ENCODE data around the gene ZC3H7A.

DNA sequence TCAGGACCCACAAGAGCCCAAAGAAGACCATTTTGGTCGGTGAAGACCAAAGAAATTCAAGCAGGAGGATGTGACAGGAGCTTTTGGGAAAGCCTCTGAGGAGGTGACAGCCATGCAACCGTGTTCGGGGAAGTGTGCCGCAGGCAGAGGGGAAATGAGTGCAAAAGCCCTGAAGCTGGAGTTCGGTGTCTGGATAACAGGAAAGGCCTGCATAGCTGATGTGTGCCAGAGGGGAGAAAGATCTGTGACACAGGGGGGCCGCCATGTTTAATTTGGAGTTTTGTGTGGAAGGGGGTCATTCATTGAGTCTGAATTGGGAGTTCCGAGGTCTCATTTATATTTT, 870 bp upstream of the ZC3H7A start:
- TF ChIP-seq CTCF (IDR thresholded peaks at IDR 0.05; ENCODE audit: control extremely low read depth in 1 of 3, insufficient read depth in 1 of 3, low read depth in 1 of 3, low read length in 3 of 3) (no peak), SP4 (IDR thresholded peaks at IDR 0.05; ENCODE audit: low read length) (no peak), EZH2 (IDR thresholded peaks at IDR 0.05; ENCODE audit: low read depth, low read length, severe bottlenecking) (no peak), JUND (IDR thresholded peaks at IDR 0.05; ENCODE audit: low read length) (no peak), CHD1 (IDR thresholded peaks at IDR 0.05; ENCODE audit: low read depth, low read length) (no peak), CBX8 (IDR thresholded peaks at IDR 0.05; ENCODE audit: borderline replicate concordance, low read depth, low read length) (no peak), POLR2AphosphoS5 (IDR thresholded peaks at IDR 0.05; ENCODE audit: low read depth, low read length) (no peak), E2F6 (IDR thresholded peaks at IDR 0.05) (no peak), SAP30 (IDR thresholded peaks at IDR 0.05; ENCODE audit: insufficient read depth, insufficient replicate concordance, low read length) (no peak), PHF8 (conservative IDR thresholded peaks at IDR 0.05; ENCODE audit: low read depth, low read length) (no peak), FOSL1 (IDR thresholded peaks at IDR 0.05; ENCODE audit: insufficient read depth, low read depth, low read length) (no peak)
- TF ChIP-seq, protein P1, sequence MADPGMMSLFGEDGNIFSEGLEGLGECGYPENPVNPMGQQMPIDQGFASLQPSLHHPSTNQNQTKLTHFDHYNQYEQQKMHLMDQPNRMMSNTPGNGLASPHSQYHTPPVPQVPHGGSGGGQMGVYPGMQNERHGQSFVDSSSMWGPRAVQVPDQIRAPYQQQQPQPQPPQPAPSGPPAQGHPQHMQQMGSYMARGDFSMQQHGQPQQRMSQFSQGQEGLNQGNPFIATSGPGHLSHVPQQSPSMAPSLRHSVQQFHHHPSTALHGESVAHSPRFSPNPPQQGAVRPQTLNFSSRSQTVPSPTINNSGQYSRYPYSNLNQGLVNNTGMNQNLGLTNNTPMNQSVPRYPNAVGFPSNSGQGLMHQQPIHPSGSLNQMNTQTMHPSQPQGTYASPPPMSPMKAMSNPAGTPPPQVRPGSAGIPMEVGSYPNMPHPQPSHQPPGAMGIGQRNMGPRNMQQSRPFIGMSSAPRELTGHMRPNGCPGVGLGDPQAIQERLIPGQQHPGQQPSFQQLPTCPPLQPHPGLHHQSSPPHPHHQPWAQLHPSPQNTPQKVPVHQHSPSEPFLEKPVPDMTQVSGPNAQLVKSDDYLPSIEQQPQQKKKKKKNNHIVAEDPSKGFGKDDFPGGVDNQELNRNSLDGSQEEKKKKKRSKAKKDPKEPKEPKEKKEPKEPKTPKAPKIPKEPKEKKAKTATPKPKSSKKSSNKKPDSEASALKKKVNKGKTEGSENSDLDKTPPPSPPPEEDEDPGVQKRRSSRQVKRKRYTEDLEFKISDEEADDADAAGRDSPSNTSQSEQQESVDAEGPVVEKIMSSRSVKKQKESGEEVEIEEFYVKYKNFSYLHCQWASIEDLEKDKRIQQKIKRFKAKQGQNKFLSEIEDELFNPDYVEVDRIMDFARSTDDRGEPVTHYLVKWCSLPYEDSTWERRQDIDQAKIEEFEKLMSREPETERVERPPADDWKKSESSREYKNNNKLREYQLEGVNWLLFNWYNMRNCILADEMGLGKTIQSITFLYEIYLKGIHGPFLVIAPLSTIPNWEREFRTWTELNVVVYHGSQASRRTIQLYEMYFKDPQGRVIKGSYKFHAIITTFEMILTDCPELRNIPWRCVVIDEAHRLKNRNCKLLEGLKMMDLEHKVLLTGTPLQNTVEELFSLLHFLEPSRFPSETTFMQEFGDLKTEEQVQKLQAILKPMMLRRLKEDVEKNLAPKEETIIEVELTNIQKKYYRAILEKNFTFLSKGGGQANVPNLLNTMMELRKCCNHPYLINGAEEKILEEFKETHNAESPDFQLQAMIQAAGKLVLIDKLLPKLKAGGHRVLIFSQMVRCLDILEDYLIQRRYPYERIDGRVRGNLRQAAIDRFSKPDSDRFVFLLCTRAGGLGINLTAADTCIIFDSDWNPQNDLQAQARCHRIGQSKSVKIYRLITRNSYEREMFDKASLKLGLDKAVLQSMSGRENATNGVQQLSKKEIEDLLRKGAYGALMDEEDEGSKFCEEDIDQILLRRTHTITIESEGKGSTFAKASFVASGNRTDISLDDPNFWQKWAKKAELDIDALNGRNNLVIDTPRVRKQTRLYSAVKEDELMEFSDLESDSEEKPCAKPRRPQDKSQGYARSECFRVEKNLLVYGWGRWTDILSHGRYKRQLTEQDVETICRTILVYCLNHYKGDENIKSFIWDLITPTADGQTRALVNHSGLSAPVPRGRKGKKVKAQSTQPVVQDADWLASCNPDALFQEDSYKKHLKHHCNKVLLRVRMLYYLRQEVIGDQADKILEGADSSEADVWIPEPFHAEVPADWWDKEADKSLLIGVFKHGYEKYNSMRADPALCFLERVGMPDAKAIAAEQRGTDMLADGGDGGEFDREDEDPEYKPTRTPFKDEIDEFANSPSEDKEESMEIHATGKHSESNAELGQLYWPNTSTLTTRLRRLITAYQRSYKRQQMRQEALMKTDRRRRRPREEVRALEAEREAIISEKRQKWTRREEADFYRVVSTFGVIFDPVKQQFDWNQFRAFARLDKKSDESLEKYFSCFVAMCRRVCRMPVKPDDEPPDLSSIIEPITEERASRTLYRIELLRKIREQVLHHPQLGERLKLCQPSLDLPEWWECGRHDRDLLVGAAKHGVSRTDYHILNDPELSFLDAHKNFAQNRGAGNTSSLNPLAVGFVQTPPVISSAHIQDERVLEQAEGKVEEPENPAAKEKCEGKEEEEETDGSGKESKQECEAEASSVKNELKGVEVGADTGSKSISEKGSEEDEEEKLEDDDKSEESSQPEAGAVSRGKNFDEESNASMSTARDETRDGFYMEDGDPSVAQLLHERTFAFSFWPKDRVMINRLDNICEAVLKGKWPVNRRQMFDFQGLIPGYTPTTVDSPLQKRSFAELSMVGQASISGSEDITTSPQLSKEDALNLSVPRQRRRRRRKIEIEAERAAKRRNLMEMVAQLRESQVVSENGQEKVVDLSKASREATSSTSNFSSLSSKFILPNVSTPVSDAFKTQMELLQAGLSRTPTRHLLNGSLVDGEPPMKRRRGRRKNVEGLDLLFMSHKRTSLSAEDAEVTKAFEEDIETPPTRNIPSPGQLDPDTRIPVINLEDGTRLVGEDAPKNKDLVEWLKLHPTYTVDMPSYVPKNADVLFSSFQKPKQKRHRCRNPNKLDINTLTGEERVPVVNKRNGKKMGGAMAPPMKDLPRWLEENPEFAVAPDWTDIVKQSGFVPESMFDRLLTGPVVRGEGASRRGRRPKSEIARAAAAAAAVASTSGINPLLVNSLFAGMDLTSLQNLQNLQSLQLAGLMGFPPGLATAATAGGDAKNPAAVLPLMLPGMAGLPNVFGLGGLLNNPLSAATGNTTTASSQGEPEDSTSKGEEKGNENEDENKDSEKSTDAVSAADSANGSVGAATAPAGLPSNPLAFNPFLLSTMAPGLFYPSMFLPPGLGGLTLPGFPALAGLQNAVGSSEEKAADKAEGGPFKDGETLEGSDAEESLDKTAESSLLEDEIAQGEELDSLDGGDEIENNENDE (IDR thresholded peaks at IDR 0.05; ENCODE audit: insufficient replicate concordance, low read length), result no peak
- TF ChIP-seq, protein P2, sequence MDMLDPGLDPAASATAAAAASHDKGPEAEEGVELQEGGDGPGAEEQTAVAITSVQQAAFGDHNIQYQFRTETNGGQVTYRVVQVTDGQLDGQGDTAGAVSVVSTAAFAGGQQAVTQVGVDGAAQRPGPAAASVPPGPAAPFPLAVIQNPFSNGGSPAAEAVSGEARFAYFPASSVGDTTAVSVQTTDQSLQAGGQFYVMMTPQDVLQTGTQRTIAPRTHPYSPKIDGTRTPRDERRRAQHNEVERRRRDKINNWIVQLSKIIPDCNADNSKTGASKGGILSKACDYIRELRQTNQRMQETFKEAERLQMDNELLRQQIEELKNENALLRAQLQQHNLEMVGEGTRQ (IDR thresholded peaks at IDR 0.05; ENCODE audit: low read length), result no peak
